Cerebellar cortex (tissue), 1 donor: ENCODE data around the gene AVEN.
"Not testable (repeated sequence)": the region's sequence is repeated elsewhere in the genome, so short reads cannot be mapped to it uniquely, and the experiment has no call there.

ENCODE experiments used
- DNase-seq: peaks from one replicate; pipeline ENCODE4 v3.0.0-alpha.2; 2015; ENCODE audit warnings: low spot score

The AVEN gene

DNA sequence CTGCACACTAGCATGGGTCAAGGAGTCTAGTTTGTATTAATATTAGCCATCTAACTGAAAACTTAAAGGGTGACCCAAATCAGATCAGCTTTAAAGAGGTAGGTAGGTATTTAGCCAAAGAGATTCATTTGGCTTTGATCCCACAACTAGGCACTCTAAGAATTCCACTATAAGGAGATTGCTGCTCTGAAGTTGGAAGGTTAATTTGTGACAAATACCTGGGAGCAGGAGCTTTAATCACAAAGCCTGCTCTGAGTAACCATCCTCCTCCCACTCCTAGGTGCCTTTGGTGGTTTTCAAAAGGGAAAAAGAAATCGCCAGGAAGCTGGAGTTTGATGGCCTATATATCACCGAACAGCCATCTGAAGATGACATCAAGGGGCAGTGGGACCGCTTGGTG lies 191.0 kb downstream of the AVEN start:
- DNase-seq: no peak

DNA sequence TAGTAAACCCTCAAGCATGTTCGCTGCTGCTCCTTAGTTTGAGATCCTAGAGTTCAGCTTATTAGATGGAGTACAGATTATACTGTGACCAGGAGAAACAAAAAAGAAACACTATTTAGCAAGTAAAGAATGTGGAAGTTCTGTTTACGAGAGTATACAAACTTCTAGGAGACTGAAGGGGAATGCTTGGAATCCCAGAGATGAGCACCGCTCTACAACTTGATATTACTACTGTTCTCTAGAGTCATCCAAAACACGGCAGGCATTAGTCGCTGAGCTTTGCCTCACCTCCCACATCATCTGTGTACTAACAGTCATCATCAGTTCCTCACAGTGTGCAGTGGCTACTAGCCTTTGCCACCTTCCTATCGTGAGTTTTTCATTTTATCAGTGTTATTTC lies 192.1 kb downstream of the AVEN start:
- no peak for DNase-seq

- no peak for DNase-seq
Observed at GRCh38 chr15:33846142-33846541, 192.9 kb downstream of the AVEN start.

DNA sequence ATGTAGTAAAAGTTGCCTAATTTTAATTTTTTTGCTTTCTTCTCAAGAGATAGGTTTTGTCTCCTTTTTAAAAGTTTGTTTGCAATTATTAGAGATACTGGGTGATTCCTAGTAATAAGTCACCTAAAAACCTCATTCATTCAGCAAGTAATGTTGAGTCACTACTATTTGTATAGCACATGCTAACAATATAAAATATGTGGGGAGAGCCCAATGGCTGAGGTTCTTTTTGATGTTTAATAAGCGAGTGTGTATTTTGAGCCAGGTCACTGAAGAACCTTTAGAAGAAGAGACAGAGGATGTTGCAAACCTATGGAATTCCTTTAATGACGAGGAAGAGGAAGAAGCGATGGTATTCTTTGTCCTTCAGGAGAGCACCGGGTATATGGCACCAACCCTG lies 194.4 kb downstream of the AVEN start:
- no peak for DNase-seq

GRCh38 chr15:33844186-33844585 lies 194.8 kb downstream of the AVEN start:
- DNase-seq: no peak

DNA sequence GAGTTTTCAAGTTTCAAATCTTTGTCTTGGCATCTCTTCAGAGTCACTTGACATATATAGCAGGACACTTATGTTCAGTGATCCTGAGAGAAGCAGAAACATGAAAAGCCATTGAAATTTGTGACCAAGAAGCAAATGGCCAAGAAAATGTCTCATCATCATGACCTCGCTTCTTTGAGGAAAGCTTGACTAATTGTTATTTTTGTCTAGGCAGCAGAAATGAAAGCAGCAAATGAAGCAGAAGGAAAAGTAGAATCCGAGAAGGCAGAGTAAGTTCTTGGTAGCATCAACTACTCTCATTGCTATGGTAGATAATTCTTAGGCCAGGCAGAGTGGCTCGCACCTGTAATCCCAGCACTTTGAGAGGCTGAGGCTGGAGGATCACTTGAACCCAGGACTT lies 198.4 kb downstream of the AVEN start:
- DNase-seq: no peak

GRCh38 chr15:33839540-33839939 lies 199.5 kb downstream of the AVEN start:
- DNase-seq: no peak

DNA sequence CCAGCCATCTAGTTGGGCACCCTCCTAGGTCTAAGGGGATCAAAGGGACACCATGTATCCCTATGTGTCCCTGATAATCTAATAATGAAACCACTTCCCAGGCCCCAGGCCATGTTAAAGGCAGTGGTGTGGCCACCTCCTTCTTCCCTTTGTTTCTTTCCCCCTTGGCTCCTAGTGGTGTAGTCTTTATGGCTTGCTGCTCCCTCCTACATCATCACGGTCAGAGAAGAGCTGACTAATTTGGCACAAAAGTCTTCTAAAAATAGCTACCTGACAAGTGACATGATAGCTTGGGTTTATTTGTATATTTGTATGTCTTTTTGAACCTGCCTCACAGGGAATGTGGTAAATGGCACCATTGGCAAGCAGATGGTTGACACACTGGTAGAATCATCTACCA lies 201.7 kb downstream of the AVEN start:
- no peak for DNase-seq

GRCh38 chr15:33834892-33835743 lies 203.9 kb downstream of the AVEN start:
- DNase-seq: no peak

DNA sequence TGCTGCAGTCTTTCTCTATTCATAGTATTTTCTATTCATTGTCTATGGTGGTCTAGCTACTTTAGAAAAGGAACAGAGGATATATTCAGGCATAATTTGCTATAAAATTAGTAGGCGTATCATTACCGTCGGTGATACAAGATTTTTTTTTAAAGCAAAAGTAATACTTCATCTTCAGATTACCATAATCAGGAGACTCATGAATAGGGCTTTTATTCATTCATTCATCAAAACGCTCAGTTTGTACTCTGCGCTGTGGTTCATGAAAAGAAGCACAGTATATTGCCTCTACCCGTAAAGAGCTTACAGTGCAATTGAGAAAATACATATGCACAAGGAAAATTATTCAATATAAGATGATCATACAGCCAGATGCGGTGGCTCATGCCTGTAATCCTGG lies 207.4 kb downstream of the AVEN start:
- DNase-seq: no peak

- no peak for DNase-seq
Observed at GRCh38 chr15:33830351-33830750, 208.7 kb downstream of the AVEN start.

- no peak for DNase-seq
Observed at GRCh38 chr15:33826201-33826600, 212.8 kb downstream of the AVEN start.

- DNase-seq: no peak
Observed at GRCh38 chr15:33825453-33825852, 213.6 kb downstream of the AVEN start.

DNA sequence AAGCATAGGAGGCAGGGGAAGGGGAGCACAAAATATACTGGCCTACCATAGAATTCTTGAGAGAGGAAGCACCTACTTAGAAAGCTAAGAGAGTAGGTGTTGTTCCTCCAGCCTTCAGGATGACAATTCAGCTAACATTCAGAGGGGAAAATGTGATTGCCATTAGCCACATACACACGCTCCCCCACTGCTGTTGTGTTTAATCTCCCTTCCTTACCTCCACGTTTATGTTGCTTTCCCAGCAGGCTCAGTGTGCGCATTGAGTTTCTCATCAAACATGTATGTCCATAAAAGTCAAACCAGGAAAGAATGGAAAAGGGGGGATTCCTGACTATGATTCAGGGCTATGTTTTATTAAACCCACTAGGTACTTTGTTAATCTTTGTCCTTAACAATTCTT lies 215.9 kb downstream of the AVEN start:
- DNase-seq: no peak

- no peak for DNase-seq
Observed at GRCh38 chr15:33822479-33822878, 216.5 kb downstream of the AVEN start.

GRCh38 chr15:33819499-33819898 lies 219.5 kb downstream of the AVEN start:
- not testable (repeated sequence) for DNase-seq
